ENCODE measurements around the gene ZNF692. TPM values are rescaled to one million over a fixed set of nuclear protein-coding genes. Genes with fewer than 3 reads are reported as not detected.

The ZNF692 gene
- total and polyA plus RNA-seq, 2 donors (not counting 3 experiments of a cell fraction or from before 2014, with no cell fraction given), result 32.6 to 36.6 TPM

DNA sequence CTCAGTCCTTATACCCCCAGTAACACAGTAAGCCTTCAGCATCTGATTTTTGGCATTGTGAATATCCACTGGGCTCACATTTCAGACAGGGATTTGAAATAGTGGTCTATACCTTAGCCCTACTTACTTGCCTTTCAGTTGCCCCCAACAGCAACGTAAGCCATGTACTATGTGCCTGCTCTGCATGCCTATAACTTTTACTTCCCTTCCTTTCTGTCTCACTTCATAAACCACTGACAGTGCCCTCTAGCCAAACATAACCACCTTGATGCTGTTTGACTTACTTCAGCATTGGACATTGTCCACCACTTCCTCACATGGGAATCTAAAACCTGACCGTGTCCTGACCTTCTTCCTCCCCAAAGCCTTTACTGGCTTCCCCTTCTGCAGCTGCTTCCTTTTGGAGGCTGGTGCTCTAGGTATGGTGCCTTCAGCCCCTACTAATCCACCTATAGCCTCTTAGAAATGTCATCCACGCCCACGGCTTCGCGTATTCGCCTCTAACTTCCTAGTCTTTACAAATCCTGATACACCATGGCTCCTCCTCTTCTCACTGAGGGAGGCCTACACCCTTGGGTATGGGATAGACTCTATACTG, 24.4 kb downstream of the ZNF692 start:
- H3K9ac ChIP-seq (replicated peaks; ENCODE audit: extremely low read depth, insufficient read depth, low read length), result no peak overlapping the region
- H3K9me3 ChIP-seq (replicated peaks; ENCODE audit: control insufficient read depth, insufficient read depth, low read length), result no peaks in the 10 kb centered on the region
- no peak overlapping the region for H2AFZ ChIP-seq (ENCODE audit: low read depth, low read length)
- no peak overlapping the region for H3K27ac ChIP-seq (ENCODE audit: insufficient read depth, low read depth, low read length)
- no peak overlapping the region for H3K4me3 ChIP-seq (replicated peaks in 1 of 3; ENCODE audit: insufficient read depth in 1 of 3, low read depth in 1 of 3, low read length in 3 of 3)
- peaks cover 5% of the 10 kb centered on the region for H3K79me2 ChIP-seq (ENCODE audit: control insufficient read depth, insufficient read depth, low read length)
- H3K4me1 ChIP-seq (ENCODE audit: control insufficient read depth, extremely low read depth, insufficient read depth, low read length), result peaks cover 14% of the 10 kb centered on the region
- no peaks in the 10 kb centered on the region for H3K9me1 ChIP-seq (replicated peaks; ENCODE audit: control insufficient read depth, extremely low read depth, insufficient read depth, low read length)
- no peak for FAIRE-seq
- H3K27me3 ChIP-seq (ENCODE audit: control insufficient read depth in 2 of 2, insufficient read depth in 2 of 2, low read length in 2 of 2), result no peaks in the 10 kb centered on the region
- H3K4me2 ChIP-seq (ENCODE audit: insufficient read depth, low read length), result no peak overlapping the region
- POLR2A ChIA-PET, result no interaction called here
- intact Hi-C loops (cut with micrococcal nuclease), result no loop called here
- TF ChIP-seq MYC (IDR thresholded peaks at IDR 0.05; ENCODE audit: low read depth, low read length), result no peak
- no peak for TF ChIP-seq POLR2A (IDR thresholded peaks at IDR 0.05; ENCODE audit: low read depth, low read length)
- TF ChIP-seq JUN (IDR thresholded peaks at IDR 0.05; ENCODE audit: borderline replicate concordance, insufficient read depth, insufficient read length, low read depth), result no peak
- no peak for TF ChIP-seq POLR2AphosphoS5 (IDR thresholded peaks at IDR 0.05; ENCODE audit: insufficient read depth, low read depth, low read length)
- TF ChIP-seq, protein P1, sequence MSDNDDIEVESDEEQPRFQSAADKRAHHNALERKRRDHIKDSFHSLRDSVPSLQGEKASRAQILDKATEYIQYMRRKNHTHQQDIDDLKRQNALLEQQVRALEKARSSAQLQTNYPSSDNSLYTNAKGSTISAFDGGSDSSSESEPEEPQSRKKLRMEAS (IDR thresholded peaks at IDR 0.05; ENCODE audit: insufficient read depth, insufficient read length), result no peak
- TF ChIP-seq, protein P2, sequence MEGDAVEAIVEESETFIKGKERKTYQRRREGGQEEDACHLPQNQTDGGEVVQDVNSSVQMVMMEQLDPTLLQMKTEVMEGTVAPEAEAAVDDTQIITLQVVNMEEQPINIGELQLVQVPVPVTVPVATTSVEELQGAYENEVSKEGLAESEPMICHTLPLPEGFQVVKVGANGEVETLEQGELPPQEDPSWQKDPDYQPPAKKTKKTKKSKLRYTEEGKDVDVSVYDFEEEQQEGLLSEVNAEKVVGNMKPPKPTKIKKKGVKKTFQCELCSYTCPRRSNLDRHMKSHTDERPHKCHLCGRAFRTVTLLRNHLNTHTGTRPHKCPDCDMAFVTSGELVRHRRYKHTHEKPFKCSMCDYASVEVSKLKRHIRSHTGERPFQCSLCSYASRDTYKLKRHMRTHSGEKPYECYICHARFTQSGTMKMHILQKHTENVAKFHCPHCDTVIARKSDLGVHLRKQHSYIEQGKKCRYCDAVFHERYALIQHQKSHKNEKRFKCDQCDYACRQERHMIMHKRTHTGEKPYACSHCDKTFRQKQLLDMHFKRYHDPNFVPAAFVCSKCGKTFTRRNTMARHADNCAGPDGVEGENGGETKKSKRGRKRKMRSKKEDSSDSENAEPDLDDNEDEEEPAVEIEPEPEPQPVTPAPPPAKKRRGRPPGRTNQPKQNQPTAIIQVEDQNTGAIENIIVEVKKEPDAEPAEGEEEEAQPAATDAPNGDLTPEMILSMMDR (IDR thresholded peaks at IDR 0.05; ENCODE audit: extremely low read depth in 1 of 2, insufficient read depth in 1 of 2, low read depth in 1 of 2, low read length in 2 of 2), result no peak
- TF ChIP-seq EZH2 (IDR thresholded peaks at IDR 0.05; ENCODE audit: borderline replicate concordance, low read depth, low read length, severe bottlenecking), result no peak
- no peak for TF ChIP-seq GATA2 (IDR thresholded peaks at IDR 0.05; ENCODE audit: insufficient read depth, insufficient read length, low read depth, low read length)
- TF ChIP-seq FOS (IDR thresholded peaks at IDR 0.05; ENCODE audit: borderline replicate concordance, insufficient read depth, low read length), result no peak
- CTCF ChIA-PET, result no interaction called here
- H4K20me1 ChIP-seq (replicated peaks; ENCODE audit: control insufficient read depth, extremely low read depth, insufficient read depth, low read length), result no peaks in the 10 kb centered on the region
- no TSS peak for BruUV-seq (replicated peaks)
- H3K36me3 ChIP-seq (ENCODE audit: control insufficient read depth in 2 of 2, extremely low read depth in 1 of 2, insufficient read depth in 2 of 2, low read length in 2 of 2), result no peaks in the 10 kb centered on the region
- dilution Hi-C loops (cut with MboI; ENCODE audit: extremely low pct_ligation_motif_present, low sequenced_read_pairs), result no loop called here
- no peak for DNase-seq (ENCODE audit: low read depth, low spot score)
